ENCODE results near the gene RHO. TPM values are rescaled to one million over a fixed set of nuclear protein-coding genes. Genes with fewer than 3 reads are reported as not detected.

RHO gene
- total RNA-seq, 5 donors from 2014 or later (not counting 1 experiment from before 2014, with no cell fraction given), result 0.09 to 0.10 TPM; not detected in 3

GRCh38 chr3:129503471-129504291 is 24.8 kb upstream of the RHO start:
- WGBS (ENCODE audit: insufficient coverage), result 91% methylated on average over 10 of the region's 13 CpGs
- POLR2A ChIA-PET, result no interaction called here
- no peak overlapping the region for H3K4me3 Mint-ChIP-seq
- Histone ChIP-seq H3K27me3 (replicated peaks in 1 of 2; ENCODE audit: control insufficient read depth in 2 of 2, extremely low read depth in 1 of 2, insufficient read depth in 2 of 2, low read length in 1 of 2) (no peaks in the 10 kb centered on the region), H3K4me3 (ENCODE audit: control insufficient read depth in 1 of 2, extremely low read depth in 1 of 2, low read length in 1 of 2) (no peak overlapping the region), H3K27ac (ENCODE audit: low read length) (no peak overlapping the region), H3K4me1 (ENCODE audit: control insufficient read depth in 1 of 2, extremely low read depth in 1 of 2, insufficient read depth in 2 of 2, low read length in 2 of 2) (no peaks in the 10 kb centered on the region), H3K9me3 (no peaks in the 10 kb centered on the region), H3K36me3 (ENCODE audit: control insufficient read depth in 2 of 2, extremely low read depth in 1 of 2, insufficient read depth in 1 of 2, low read length in 1 of 2) (peaks cover 4 to 7% of the 10 kb centered on the region in 2 donors)
- no peak for ATAC-seq (replicated peaks in 1 of 4)
- CTCF ChIA-PET, result no interaction called here
- H3K27me3 Mint-ChIP-seq, result no peaks in the 10 kb centered on the region
- no peak for DNase-seq
- H3K36me3 Mint-ChIP-seq, result peaks cover 43% of the 10 kb centered on the region
- H3K4me1 Mint-ChIP-seq, result no peaks in the 10 kb centered on the region
- no peak overlapping the region for H3K27ac Mint-ChIP-seq
- no peaks in the 10 kb centered on the region for H3K9me3 Mint-ChIP-seq

GRCh38 chr3:129504471-129505100 is 23.9 kb upstream of the RHO start:
- H3K27ac ChIP-seq (ENCODE audit: low read length), result no peak overlapping the region
- no peak for DNase-seq
- ATAC-seq (replicated peaks in 1 of 4), result no peak
- Mint-ChIP-seq H3K36me3 (peaks cover 47% of the 10 kb centered on the region), H3K27ac (no peak overlapping the region), H3K4me1 (no peaks in the 10 kb centered on the region), H3K4me3 (no peak overlapping the region), H3K27me3 (no peaks in the 10 kb centered on the region), H3K9me3 (no peaks in the 10 kb centered on the region)
- WGBS (ENCODE audit: insufficient coverage), result 75% methylated on average over 2 of the region's 5 CpGs
- H3K9me3 ChIP-seq, result no peaks in the 10 kb centered on the region
- no peaks in the 10 kb centered on the region for H3K27me3 ChIP-seq (replicated peaks in 1 of 2; ENCODE audit: control insufficient read depth in 2 of 2, extremely low read depth in 1 of 2, insufficient read depth in 2 of 2, low read length in 1 of 2)
- ChIA-PET CTCF (no interaction called here), POLR2A (no interaction called here)
- H3K36me3 ChIP-seq (ENCODE audit: control insufficient read depth in 2 of 2, extremely low read depth in 1 of 2, insufficient read depth in 1 of 2, low read length in 1 of 2), result peaks cover 4 to 5% of the 10 kb centered on the region in 2 donors
- H3K4me1 ChIP-seq (ENCODE audit: control insufficient read depth in 1 of 2, extremely low read depth in 1 of 2, insufficient read depth in 2 of 2, low read length in 2 of 2), result no peaks in the 10 kb centered on the region
- no peak overlapping the region for H3K4me3 ChIP-seq (ENCODE audit: control insufficient read depth in 1 of 2, extremely low read depth in 1 of 2, low read length in 1 of 2)

- WGBS (ENCODE audit: insufficient coverage), result 97% methylated on average over 5 of the region's 6 CpGs
- ChIA-PET POLR2A (no interaction called here), CTCF (no interaction called here)
- H3K9me3 ChIP-seq, result no peaks in the 10 kb centered on the region
- peaks cover 2 to 5% of the 10 kb centered on the region in 2 donors for H3K36me3 ChIP-seq (ENCODE audit: control insufficient read depth in 2 of 2, extremely low read depth in 1 of 2, insufficient read depth in 1 of 2, low read length in 1 of 2)
- Mint-ChIP-seq H3K4me3 (no peak overlapping the region), H3K4me1 (no peaks in the 10 kb centered on the region), H3K27me3 (no peaks in the 10 kb centered on the region), H3K27ac (no peak overlapping the region), H3K9me3 (no peaks in the 10 kb centered on the region), H3K36me3 (peaks cover 42% of the 10 kb centered on the region)
- H3K27me3 ChIP-seq (replicated peaks in 1 of 2; ENCODE audit: control insufficient read depth in 2 of 2, extremely low read depth in 1 of 2, insufficient read depth in 2 of 2, low read length in 1 of 2), result no peaks in the 10 kb centered on the region
- H3K4me3 ChIP-seq (ENCODE audit: control insufficient read depth in 1 of 2, extremely low read depth in 1 of 2, low read length in 1 of 2), result no peak overlapping the region
- DNase-seq (no peak), ATAC-seq (replicated peaks in 1 of 4) (no peak)
- H3K4me1 ChIP-seq (ENCODE audit: control insufficient read depth in 1 of 2, extremely low read depth in 1 of 2, insufficient read depth in 2 of 2, low read length in 2 of 2), result peaks cover 0 to under 1% of the 10 kb centered on the region in 2 experiments
- H3K27ac ChIP-seq (ENCODE audit: low read length), result no peak overlapping the region
These were observed 23.1 kb upstream of the RHO start for GRCh38 chr3:129505341-129505740.

GRCh38 chr3:129506231-129506742 is 22.2 kb upstream of the RHO start:
- Histone ChIP-seq H3K4me1 (ENCODE audit: control insufficient read depth in 1 of 2, extremely low read depth in 1 of 2, insufficient read depth in 2 of 2, low read length in 2 of 2) (peaks cover 0 to 4% of the 10 kb centered on the region in 2 experiments), H3K36me3 (ENCODE audit: control insufficient read depth in 2 of 2, extremely low read depth in 1 of 2, insufficient read depth in 1 of 2, low read length in 1 of 2) (peaks cover 0 to 5% of the 10 kb centered on the region in 2 donors), H3K27ac (ENCODE audit: low read length) (no peak overlapping the region), H3K27me3 (replicated peaks in 1 of 2; ENCODE audit: control insufficient read depth in 2 of 2, extremely low read depth in 1 of 2, insufficient read depth in 2 of 2, low read length in 1 of 2) (no peaks in the 10 kb centered on the region), H3K4me3 (ENCODE audit: control insufficient read depth in 1 of 2, extremely low read depth in 1 of 2, low read length in 1 of 2) (no peak overlapping the region), H3K9me3 (no peaks in the 10 kb centered on the region)
- ChIA-PET CTCF (no interaction called here), POLR2A (no interaction called here)
- ATAC-seq (replicated peaks in 1 of 4) (no peak), DNase-seq (no peak)
- 96% methylated on average over 3 of the region's 9 CpGs for WGBS (ENCODE audit: insufficient coverage)
- Mint-ChIP-seq H3K36me3 (peaks cover 34% of the 10 kb centered on the region), H3K4me1 (peaks cover 0 to 6% (median 4%) of the 10 kb centered on the region in 3 donors), H3K9me3 (no peaks in the 10 kb centered on the region), H3K4me3 (no peak overlapping the region), H3K27me3 (no peaks in the 10 kb centered on the region), H3K27ac (no peak overlapping the region)

- no peaks in the 10 kb centered on the region for H3K27me3 Mint-ChIP-seq
These were observed 21.1 kb upstream of the RHO start for GRCh38 chr3:129507181-129507831.

GRCh38 chr3:129512595-129512994 is 15.8 kb upstream of the RHO start:
- Mint-ChIP-seq H3K9me3 (no peaks in the 10 kb centered on the region), H3K27ac (no peak overlapping the region), H3K4me3 (no peak overlapping the region), H3K36me3 (peaks cover 32% of the 10 kb centered on the region), H3K4me1 (peaks cover 0 to 6% (median 4%) of the 10 kb centered on the region in 3 donors), H3K27me3 (no peaks in the 10 kb centered on the region)
- H3K27ac ChIP-seq (ENCODE audit: low read length), result no peak overlapping the region
- H3K9me3 ChIP-seq, result no peaks in the 10 kb centered on the region
- POLR2A ChIA-PET, result no interaction called here
- CTCF ChIA-PET, result no interaction called here
- ATAC-seq (replicated peaks in 1 of 4), result no peak
- no peaks in the 10 kb centered on the region for H3K27me3 ChIP-seq (replicated peaks in 1 of 2; ENCODE audit: control insufficient read depth in 2 of 2, extremely low read depth in 1 of 2, insufficient read depth in 2 of 2, low read length in 1 of 2)
- DNase-seq, result no peak
- peaks cover 0 to 3% of the 10 kb centered on the region in 2 donors for H3K36me3 ChIP-seq (ENCODE audit: control insufficient read depth in 2 of 2, extremely low read depth in 1 of 2, insufficient read depth in 1 of 2, low read length in 1 of 2)
- H3K4me3 ChIP-seq (ENCODE audit: control insufficient read depth in 1 of 2, extremely low read depth in 1 of 2, low read length in 1 of 2), result no peak overlapping the region
- peaks cover 0 to 4% of the 10 kb centered on the region in 2 experiments for H3K4me1 ChIP-seq (ENCODE audit: control insufficient read depth in 1 of 2, extremely low read depth in 1 of 2, insufficient read depth in 2 of 2, low read length in 2 of 2)

More at GRCh38 chr3:129507181-129507831, 21.1 kb upstream of the RHO start:
- Histone ChIP-seq H3K27ac (ENCODE audit: low read length) (no peak overlapping the region), H3K9me3 (no peaks in the 10 kb centered on the region), H3K4me1 (ENCODE audit: control insufficient read depth in 1 of 2, extremely low read depth in 1 of 2, insufficient read depth in 2 of 2, low read length in 2 of 2) (peaks cover 0 to 4% of the 10 kb centered on the region in 2 experiments), H3K4me3 (ENCODE audit: control insufficient read depth in 1 of 2, extremely low read depth in 1 of 2, low read length in 1 of 2) (no peak overlapping the region), H3K27me3 (replicated peaks in 1 of 2; ENCODE audit: control insufficient read depth in 2 of 2, extremely low read depth in 1 of 2, insufficient read depth in 2 of 2, low read length in 1 of 2) (no peaks in the 10 kb centered on the region), H3K36me3 (ENCODE audit: control insufficient read depth in 2 of 2, extremely low read depth in 1 of 2, insufficient read depth in 1 of 2, low read length in 1 of 2) (peaks cover 0 to 5% of the 10 kb centered on the region in 2 donors)
- H3K36me3 Mint-ChIP-seq, result peaks cover 41% of the 10 kb centered on the region
- ChIA-PET POLR2A (interaction anchor here in 1 of 2 donors (0.6 kb wide), 1 partner anchor 584 kb away, joined by 3 read pairs; no protein-coding TSS in a partner anchor), CTCF (no interaction called here)
- H3K4me1 Mint-ChIP-seq, result peaks cover 0 to 6% (median 4%) of the 10 kb centered on the region in 3 donors
- no peak overlapping the region for H3K4me3 Mint-ChIP-seq
- WGBS (ENCODE audit: insufficient coverage), result 89% methylated on average over 7 of the region's 9 CpGs
- H3K27ac Mint-ChIP-seq, result no peak overlapping the region
- no peaks in the 10 kb centered on the region for H3K9me3 Mint-ChIP-seq
- ATAC-seq (replicated peaks in 1 of 4) (no peak), DNase-seq (no peak)
